Ovary (tissue), 3 donors: ENCODE data around the gene HEPH.

Source experiments
- CTCF ChIP-seq, 3 donors: fragments of 450-650 bp in 2 of 3; fragments of 200-600 bp in 1 of 3; IDR thresholded peaks; one replicate each; pipeline versions ENCODE4 v1.5.1 to v1.8.0; 2016 to 2022; ENCODE audit warnings: antibody characterized with exemption in 3 of 3, mild to moderate bottlenecking in 1 of 3
- POLR2A ChIP-seq: fragments of 450-650 bp; IDR thresholded peaks from one replicate; pipeline ENCODE4 v1.6.1; 2017; ENCODE audit warnings: antibody characterized with exemption, mild to moderate bottlenecking, moderate library complexity
- donor health status: DM: no; HTN: no; CAD: no.

- TF ChIP-seq POLR2A (no peak), CTCF (IDR thresholded peaks at IDR 0.05) (no peak)
Observed at GRCh38 chrX:66130469-66130868, 33.6 kb upstream of the HEPH start.
